Activated naive CD8-positive, alpha-beta T cell treated with anti-CD3 and anti-CD28 coated beads, Interleukin-2, amount 10 ng/mL, durations not matched to agents 7 days and 5 days (primary cell): Measurements from ENCODE around the gene GAPVD1. TPM values are rescaled to one million over a fixed set of nuclear protein-coding genes. Genes with fewer than 3 reads are reported as not detected.

ENCODE experiments used
- ATAC-seq: fragments of 150-1000 bp; cut with Tn5 transposase; one replicate; pipeline ENCODE4 v1.10.0; 2021; ENCODE audit warnings: low read depth, moderate library complexity
- POLR2A ChIA-PET: fragments of 350-600 bp; sonication (Branson Sonifier 250); formaldehyde crosslinking; loops from one replicate; lab custom pipeline; 2021; ENCODE audit warnings: antibody characterized with exemption; lab: Charles Lee
- DNase-seq: peaks from one replicate; pipeline ENCODE4 v3.0.0; 2021
- H3K27ac Mint-ChIP-seq: one replicate; pipeline ENCODE4 v1.8.0; 2022; ENCODE audit warnings: mild to moderate bottlenecking, mixed read lengths
- H3K27me3 Mint-ChIP-seq: one replicate; pipeline ENCODE4 v1.8.0; 2022; ENCODE audit warnings: mild to moderate bottlenecking, moderate library complexity, mixed read lengths
- H3K36me3 Mint-ChIP-seq: one replicate; pipeline ENCODE4 v1.8.0; 2021; ENCODE audit warnings: mild to moderate bottlenecking, mixed read lengths
- H3K4me1 Mint-ChIP-seq: one replicate; pipeline ENCODE4 v1.8.0; 2021; ENCODE audit warnings: mixed read lengths
- H3K4me3 Mint-ChIP-seq: one replicate; pipeline ENCODE4 v1.8.0; 2022; ENCODE audit warnings: mild to moderate bottlenecking, moderate library complexity, mixed read lengths
- H3K9me3 Mint-ChIP-seq: one replicate; pipeline ENCODE4 v1.8.0; 2021; ENCODE audit warnings: mixed read lengths
- total RNA-seq, 2 experiments: library from RNA; stranded (reverse); gene quantifications; one replicate each; pipeline ENCODE4 v1.2.3, GENCODE V29; 2021

Gene GAPVD1
- total RNA-seq, 2 experiments from 2014 or later, result 57.8 to 58.7 TPM

- ATAC-seq (peak; percentile 42), DNase-seq (no peak)
- Mint-ChIP-seq H3K9me3 (no peaks in the 10 kb centered on the region), H3K36me3 (no peaks in the 10 kb centered on the region), H3K4me1 (peaks cover 12% of the 10 kb centered on the region), H3K27me3 (peaks cover 17% of the 10 kb centered on the region), H3K27ac (peak overlapping the region; percentile 88), H3K4me3 (peak overlapping the region; percentile 81)
- POLR2A ChIA-PET, result no interaction called here
Measured at GRCh38 chr9:125409637-125410521, 148.3 kb downstream of the GAPVD1 start.

DNA sequence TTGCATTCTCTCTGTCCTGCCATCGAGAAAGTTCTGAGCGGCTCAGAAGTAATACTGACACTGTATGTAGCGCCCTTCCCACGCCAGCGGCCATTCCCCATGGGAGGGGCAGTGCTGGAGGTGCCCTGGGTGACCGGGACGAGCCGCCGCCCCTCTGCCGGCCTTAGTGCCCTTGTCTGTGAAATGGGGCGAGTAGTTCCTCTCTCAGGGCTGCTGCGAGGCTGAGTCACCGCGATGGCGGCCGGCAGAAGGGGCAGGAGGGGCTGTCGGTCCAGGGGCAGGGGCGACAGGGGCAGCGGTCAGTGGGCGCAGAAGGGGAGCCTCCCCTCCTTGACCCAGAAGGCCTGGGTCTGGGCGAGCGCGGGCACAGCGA, 148.9 kb downstream of the GAPVD1 start:
- H3K27ac Mint-ChIP-seq, result no peak overlapping the region
- H3K4me3 Mint-ChIP-seq, result no peak overlapping the region

DNA sequence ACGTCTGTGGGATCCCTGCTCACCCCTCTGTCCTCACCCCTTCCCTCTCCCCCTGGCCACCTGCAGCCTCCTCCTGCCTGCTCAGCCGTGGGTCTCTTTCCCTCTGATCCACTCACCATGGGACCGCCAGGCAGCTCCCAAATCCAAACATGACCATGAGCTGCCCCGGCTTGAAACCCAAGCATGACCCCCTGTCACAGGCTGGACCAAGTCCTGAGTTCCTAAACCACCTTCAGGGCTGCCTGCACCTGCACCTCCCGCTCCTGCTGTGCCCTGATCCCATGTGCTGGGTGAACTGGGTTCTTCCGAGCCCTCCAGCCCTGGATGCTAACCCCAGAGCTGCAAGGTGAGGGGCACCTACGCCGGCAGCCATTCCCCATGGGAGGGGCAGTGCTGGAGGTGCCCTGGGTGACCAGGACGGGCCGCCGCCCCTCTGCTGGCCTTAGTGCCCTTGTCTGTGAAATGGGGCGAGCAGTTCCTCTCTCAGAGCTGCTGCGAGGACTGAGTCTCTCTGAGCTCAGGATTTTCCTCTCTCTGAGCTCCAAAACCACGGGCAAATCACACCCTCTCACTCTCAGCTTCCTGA, 149.6 kb downstream of the GAPVD1 start:
- Mint-ChIP-seq H3K4me1 (peaks cover 12% of the 10 kb centered on the region), H3K9me3 (no peaks in the 10 kb centered on the region), H3K4me3 (no peak overlapping the region), H3K27me3 (peaks cover 17% of the 10 kb centered on the region), H3K27ac (no peak overlapping the region), H3K36me3 (no peaks in the 10 kb centered on the region)
- no peak for ATAC-seq
- no peak for DNase-seq
- POLR2A ChIA-PET, result interaction anchor here (0.6 kb wide), 1 partner anchor 549 kb away, joined by 3 read pairs; the partner anchor contains the start of genes ARPC5L and RPL35

More for the DNA sequence above, 148.9 kb downstream of the GAPVD1 start:
- no peaks in the 10 kb centered on the region for H3K36me3 Mint-ChIP-seq
- H3K4me1 Mint-ChIP-seq, result peaks cover 12% of the 10 kb centered on the region
- H3K9me3 Mint-ChIP-seq, result no peaks in the 10 kb centered on the region
- POLR2A ChIA-PET, result no interaction called here
- no peak for DNase-seq
- ATAC-seq, result no peak
- peaks cover 17% of the 10 kb centered on the region for H3K27me3 Mint-ChIP-seq

DNA sequence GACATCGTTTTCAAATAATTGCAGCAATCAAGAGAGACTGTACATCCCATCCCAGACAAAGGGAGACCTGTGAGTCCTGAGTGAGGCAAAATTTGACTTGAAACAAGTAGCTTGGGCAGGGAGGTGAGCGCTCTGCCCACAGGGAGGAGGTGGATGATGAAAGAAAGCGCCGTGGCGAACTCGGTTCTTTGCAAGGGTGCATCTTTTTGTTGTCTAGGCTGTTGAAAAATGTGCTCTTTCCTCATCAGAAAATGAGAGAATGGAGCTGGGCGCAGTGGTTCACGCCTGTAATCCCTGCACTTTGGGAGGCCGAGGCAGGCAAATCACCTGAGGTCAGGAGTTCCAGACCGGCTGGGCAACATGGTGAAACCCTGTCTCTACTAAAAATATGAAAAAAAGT, 150.5 kb downstream of the GAPVD1 start:
- POLR2A ChIA-PET, result no interaction called here
- DNase-seq (no peak), ATAC-seq (no peak)
- peaks cover 17% of the 10 kb centered on the region for H3K27me3 Mint-ChIP-seq
- no peak overlapping the region for H3K27ac Mint-ChIP-seq
- peaks cover 12% of the 10 kb centered on the region for H3K4me1 Mint-ChIP-seq
- no peaks in the 10 kb centered on the region for H3K9me3 Mint-ChIP-seq
- no peak overlapping the region for H3K4me3 Mint-ChIP-seq
- no peaks in the 10 kb centered on the region for H3K36me3 Mint-ChIP-seq

DNA sequence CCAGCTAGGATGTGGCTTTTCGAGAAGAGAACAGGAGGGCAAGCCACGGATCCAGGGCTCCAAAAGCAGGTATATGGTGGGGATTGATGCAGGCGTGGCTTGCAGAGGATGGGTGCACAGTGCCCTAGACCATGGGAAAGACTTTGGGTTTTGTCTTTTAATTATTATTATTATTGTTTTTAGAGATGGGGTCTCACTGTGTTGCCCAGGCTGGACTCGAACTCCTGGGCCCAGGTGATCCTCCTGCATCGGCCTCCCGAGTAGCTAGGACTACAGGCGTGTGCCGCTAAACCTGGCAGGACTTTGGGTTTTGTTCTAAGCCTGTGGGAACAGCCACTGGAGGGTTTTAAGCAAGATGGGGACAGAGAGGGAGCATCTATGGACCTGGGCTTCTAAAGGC, 152.0 kb downstream of the GAPVD1 start:
- Mint-ChIP-seq H3K36me3 (no peaks in the 10 kb centered on the region), H3K4me1 (peaks cover 9% of the 10 kb centered on the region), H3K27ac (no peak overlapping the region), H3K4me3 (no peak overlapping the region), H3K27me3 (peaks cover 12% of the 10 kb centered on the region), H3K9me3 (no peaks in the 10 kb centered on the region)
- DNase-seq (no peak), ATAC-seq (no peak)
- POLR2A ChIA-PET, result no interaction called here

- H3K27ac Mint-ChIP-seq, result no peak overlapping the region
- no peak overlapping the region for H3K4me3 Mint-ChIP-seq
- no peaks in the 10 kb centered on the region for H3K36me3 Mint-ChIP-seq
- H3K4me1 Mint-ChIP-seq, result no peaks in the 10 kb centered on the region
- POLR2A ChIA-PET, result no interaction called here
- H3K27me3 Mint-ChIP-seq, result peaks cover 3% of the 10 kb centered on the region
- no peak for DNase-seq
- ATAC-seq, result no peak
- H3K9me3 Mint-ChIP-seq, result no peaks in the 10 kb centered on the region
Measured at GRCh38 chr9:125415583-125416460, 154.2 kb downstream of the GAPVD1 start.

GRCh38 chr9:125416517-125416916, 154.9 kb downstream of the GAPVD1 start:
- H3K9me3 Mint-ChIP-seq, result no peaks in the 10 kb centered on the region

More at GRCh38 chr9:125416517-125416916, 154.9 kb downstream of the GAPVD1 start:
- POLR2A ChIA-PET, result no interaction called here
- no peak for ATAC-seq
- H3K27ac Mint-ChIP-seq, result no peak overlapping the region
- H3K36me3 Mint-ChIP-seq, result no peaks in the 10 kb centered on the region
- no peak overlapping the region for H3K4me3 Mint-ChIP-seq
- no peak for DNase-seq
- H3K4me1 Mint-ChIP-seq, result no peaks in the 10 kb centered on the region
- peaks cover 3% of the 10 kb centered on the region for H3K27me3 Mint-ChIP-seq

Other genes with a start within 250 kb of the GAPVD1 start
- gene SCAI, start 118.3 kb upstream of the GAPVD1 start, total RNA-seq, result 10 to 100 TPM; 12.6 to 12.8 TPM
- gene PPP6C, start 72.0 kb upstream of the GAPVD1 start, total RNA-seq, result 10 to 100 TPM; 48.8 to 50.4 TPM
- gene RABEPK, start 61.3 kb upstream of the GAPVD1 start, total RNA-seq, result 10 to 100 TPM in 1 of 2 experiments, 1 to 10 TPM in 1; 9.9 to 12.3 TPM
- gene HSPA5, start 20.5 kb upstream of the GAPVD1 start, total RNA-seq, result 10 to 100 TPM; 77.4 to 81.3 TPM